ENCODE measurements around the gene GRIP1. TPM values are rescaled to one million over a fixed set of nuclear protein-coding genes. Genes with fewer than 3 reads are reported as not detected.

GRIP1 gene
- total RNA-seq, 3 donors from 2014 or later = 6.6 to 22.8 (median 12.8) TPM

DNA sequence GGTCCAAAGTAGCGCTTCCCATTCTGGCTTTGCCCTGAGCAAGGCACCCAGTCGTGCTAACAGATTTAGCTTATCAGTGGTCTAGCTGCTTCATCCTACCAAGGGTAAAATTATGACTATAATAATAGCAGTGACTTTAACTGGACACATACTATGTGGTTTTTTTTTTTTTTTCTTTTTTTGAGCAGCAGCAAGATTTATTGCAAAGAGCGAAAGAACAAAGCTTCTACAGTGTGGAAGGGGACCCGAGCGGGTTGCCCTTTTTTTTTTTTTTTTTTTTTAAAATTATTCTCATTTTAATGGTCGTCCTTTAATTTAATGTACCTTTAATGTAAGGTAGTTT lies 376.1 kb downstream of the GRIP1 start:
- no peaks in the 10 kb centered on the region for H3K9me3 ChIP-seq
- intact Hi-C loops (cut with DNase I, micrococcal nuclease) = no loop called here
- H3K36me3 ChIP-seq (ENCODE audit: low read depth) = peaks cover 4% of the 10 kb centered on the region

DNA sequence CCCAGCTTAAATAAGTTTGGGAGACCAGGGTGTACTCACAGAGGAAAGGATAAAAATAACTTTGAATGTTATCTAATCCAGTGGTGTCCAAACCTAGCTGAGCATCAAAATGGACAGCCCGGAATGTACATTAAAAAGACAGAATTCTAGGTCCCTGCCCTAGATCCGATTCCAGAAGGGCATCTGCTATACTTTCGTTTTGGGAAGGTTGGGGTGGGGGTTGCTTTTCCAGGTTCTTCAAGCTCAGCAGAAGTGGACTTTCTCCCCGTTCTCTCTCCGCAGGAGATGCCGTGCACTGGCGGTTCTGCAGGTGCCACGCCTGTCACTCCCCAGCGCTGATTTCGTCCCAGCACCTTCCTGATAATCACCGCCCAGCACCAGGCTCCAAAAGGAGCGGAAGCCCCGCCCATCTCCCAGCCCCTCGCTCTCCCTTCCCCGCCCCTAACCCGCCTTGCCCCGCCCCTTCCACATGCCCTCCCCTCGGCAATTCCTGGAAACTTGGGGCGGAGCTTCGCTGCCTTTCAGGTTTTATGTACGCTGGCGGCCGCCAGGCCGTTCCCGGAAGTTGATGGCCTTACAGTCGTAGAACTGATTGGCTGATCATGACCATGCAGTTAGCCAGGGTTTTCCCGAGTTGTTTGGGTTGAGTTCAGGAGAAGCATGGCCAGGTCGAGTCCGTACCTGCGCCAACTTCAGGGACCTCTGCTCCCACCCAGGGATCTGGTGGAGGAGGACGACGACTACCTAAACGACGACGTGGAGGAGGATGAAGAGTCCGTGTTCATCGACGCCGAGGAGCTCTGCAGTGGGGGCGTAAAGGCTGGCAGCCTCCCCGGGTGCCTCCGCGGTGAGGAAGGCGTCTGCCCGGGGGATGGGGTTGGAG lies 376.7 kb downstream of the GRIP1 start, which contains the start of gene HELB:
Gene HELB, plus strand, starts transcription at position 550 of the 883 bp plus-strand sequence. Its CDS starts 111 bp downstream, at position 661.
- Histone ChIP-seq H3K9me3 (no peaks in the 10 kb centered on the region), H3K36me3 (ENCODE audit: low read depth) (peaks cover 4% of the 10 kb centered on the region), H3K4me3 (peak within 1 kb of the TSS; percentile 30), H3K4me1 (ENCODE audit: low read depth) (peaks cover 5% of the 10 kb centered on the region)
- ATAC-seq (peak; percentile 98), DNase-seq (peak; percentile 99 to 100 (median 99))
- intact Hi-C loops (cut with DNase I, micrococcal nuclease) = no loop called here
- TF ChIP-seq, protein P1, sequence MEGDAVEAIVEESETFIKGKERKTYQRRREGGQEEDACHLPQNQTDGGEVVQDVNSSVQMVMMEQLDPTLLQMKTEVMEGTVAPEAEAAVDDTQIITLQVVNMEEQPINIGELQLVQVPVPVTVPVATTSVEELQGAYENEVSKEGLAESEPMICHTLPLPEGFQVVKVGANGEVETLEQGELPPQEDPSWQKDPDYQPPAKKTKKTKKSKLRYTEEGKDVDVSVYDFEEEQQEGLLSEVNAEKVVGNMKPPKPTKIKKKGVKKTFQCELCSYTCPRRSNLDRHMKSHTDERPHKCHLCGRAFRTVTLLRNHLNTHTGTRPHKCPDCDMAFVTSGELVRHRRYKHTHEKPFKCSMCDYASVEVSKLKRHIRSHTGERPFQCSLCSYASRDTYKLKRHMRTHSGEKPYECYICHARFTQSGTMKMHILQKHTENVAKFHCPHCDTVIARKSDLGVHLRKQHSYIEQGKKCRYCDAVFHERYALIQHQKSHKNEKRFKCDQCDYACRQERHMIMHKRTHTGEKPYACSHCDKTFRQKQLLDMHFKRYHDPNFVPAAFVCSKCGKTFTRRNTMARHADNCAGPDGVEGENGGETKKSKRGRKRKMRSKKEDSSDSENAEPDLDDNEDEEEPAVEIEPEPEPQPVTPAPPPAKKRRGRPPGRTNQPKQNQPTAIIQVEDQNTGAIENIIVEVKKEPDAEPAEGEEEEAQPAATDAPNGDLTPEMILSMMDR (IDR thresholded peaks at IDR 0.05) = no peak

More for the DNA sequence above, 376.1 kb downstream of the GRIP1 start:
- H3K4me3 ChIP-seq = peak overlapping the region; percentile 30
- TF ChIP-seq, protein P1 (IDR thresholded peaks at IDR 0.05) = no peak
- no peak for DNase-seq
- H3K4me1 ChIP-seq (ENCODE audit: low read depth) = peaks cover 5% of the 10 kb centered on the region
- no peak for ATAC-seq

DNA sequence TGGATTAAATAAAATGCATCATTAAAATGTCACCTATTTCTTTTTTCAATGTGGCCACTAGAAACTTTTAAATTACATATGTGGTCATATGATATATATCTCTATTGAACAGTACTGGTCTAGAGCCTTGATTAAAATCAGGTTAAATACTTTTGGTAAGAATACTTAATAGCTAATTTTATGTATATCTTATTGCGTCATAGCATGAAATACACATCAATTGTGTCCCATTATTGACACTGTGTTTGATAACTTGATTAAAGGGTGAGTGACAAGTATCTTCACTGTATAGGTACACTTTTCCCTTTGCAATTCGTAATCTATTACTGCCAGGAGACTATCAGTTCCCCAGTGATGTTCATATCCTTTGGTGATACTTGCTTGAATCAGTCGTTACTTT lies 381.0 kb downstream of the GRIP1 start:
- H3K4me3 ChIP-seq = no peak overlapping the region
- H3K36me3 ChIP-seq (ENCODE audit: low read depth) = peaks cover 4% of the 10 kb centered on the region
- H3K4me1 ChIP-seq (ENCODE audit: low read depth) = peaks cover 5% of the 10 kb centered on the region
- TF ChIP-seq, protein P1 (IDR thresholded peaks at IDR 0.05) = no peak
- DNase-seq (no peak), ATAC-seq (no peak)
- intact Hi-C loops (cut with DNase I, micrococcal nuclease) = no loop called here
- H3K9me3 ChIP-seq = no peaks in the 10 kb centered on the region
